HG03457 (cell line): Measurements from ENCODE around the gene LRRN3.

ENCODE experiments used
- ATAC-seq: cut with Tn5 transposase; IDR thresholded peaks from one replicate; pipeline ENCODE4 v1.9.1; 2021; ENCODE audit warnings: moderate number of reproducible peaks; ENCODE audit not compliant: unreplicated experiment

LRRN3 gene

DNA sequence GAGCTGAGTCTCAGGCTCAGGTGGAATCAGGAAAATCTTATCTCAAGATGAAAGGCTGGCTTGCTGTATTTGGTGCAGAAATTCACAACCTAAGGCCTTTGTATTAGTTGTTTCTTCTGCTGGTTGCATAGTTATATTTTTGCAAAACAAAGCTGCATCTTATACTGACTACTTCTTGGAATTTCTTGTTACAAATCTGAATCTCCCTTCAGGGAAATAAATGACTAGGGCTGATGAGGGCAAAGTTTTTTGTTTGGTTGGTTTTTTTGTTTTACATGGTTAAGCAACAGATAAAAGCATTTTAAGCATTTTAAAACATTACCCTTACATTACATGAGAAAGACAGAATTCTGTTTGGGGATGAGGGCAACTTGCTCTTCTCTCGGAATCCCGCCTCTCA is 13.9 kb upstream of the LRRN3 start:
- no peak for ATAC-seq

- ATAC-seq, result no peak
Observed at GRCh38 chr7:111080495-111081105, 10.3 kb upstream of the LRRN3 start.

GRCh38 chr7:111081546-111082267 is 9.2 kb upstream of the LRRN3 start:
- no peak for ATAC-seq

DNA sequence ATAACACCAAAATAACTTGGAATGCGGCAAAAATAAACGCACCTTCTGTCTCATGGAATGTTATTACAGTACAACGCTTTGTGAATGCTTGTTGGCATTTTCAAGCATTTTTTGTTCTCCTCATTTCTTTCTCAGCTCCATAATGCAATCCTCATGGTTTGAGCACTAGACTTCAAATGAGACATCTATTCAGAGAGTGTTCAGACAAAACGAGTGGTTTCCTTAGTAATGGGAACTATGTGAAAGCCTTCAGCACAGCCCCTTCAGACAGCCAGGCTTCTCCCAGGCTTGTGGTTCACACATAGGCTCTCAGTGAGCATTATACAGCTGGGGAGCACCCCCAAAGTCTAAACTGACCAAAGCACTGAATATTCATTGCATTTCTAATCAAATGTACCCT is 8.6 kb upstream of the LRRN3 start:
- ATAC-seq, result no peak

DNA sequence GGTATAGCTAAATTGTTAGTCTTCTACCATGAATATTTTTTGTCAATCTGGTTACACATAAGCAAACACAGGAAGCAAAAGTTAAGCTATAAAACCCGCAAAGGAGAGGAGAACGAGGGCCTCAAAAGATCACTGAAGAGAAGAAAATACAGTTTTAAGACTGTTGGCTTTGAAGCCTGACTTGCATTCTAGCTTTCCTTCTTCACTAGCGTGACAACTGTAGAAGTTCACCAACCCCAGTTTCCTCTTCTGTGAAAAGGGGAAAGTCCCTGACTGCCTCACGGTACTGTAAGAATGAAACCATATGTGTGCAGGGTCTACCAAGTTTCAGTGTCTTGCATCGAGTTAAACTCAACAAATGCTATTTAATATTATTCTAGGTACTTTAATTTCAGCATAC is 7.5 kb upstream of the LRRN3 start:
- peak; percentile 96 for ATAC-seq

DNA sequence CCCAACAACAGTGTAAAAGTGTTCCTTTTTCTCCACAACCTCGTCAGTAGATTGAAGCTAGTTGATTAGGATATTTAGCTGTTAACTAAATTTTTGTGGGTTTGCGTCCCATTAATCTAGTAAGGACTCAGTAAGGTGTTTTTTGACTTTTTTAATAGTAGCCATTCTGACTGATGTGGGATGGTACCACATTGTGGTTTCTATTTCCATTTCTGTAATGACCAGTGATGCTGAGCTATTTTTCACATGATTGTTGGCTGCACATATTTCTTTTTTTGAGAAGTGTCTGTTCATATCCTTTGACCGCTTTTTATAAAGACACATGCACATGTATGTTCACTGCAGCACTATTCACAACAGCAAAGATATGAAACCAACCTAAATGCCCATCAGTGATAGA is 5.6 kb upstream of the LRRN3 start:
- no peak for ATAC-seq

DNA sequence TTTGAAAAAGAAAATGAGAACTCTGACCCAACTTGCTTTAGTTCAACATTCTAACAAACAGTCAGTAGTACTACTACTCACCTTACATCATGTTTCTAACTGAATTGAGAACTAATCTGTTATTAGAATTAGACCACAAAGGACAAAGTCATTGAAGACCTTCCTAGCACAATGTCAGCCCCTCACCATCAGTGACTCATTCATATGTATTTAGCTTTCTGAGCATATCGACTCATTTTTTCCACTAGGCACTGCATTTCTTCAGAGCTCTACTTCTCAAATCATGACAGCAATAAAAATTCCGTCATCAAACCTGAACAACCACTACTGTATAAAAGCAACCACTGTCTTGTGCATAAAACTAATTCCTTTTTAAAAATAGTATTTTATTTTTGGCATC is 4.4 kb upstream of the LRRN3 start:
- ATAC-seq, result no peak

- ATAC-seq, result no peak
Observed at GRCh38 chr7:111088328-111088727, 2.6 kb upstream of the LRRN3 start.

GRCh38 chr7:111089822-111090426 is 1.0 kb upstream of the LRRN3 start:
- no peak for ATAC-seq

DNA sequence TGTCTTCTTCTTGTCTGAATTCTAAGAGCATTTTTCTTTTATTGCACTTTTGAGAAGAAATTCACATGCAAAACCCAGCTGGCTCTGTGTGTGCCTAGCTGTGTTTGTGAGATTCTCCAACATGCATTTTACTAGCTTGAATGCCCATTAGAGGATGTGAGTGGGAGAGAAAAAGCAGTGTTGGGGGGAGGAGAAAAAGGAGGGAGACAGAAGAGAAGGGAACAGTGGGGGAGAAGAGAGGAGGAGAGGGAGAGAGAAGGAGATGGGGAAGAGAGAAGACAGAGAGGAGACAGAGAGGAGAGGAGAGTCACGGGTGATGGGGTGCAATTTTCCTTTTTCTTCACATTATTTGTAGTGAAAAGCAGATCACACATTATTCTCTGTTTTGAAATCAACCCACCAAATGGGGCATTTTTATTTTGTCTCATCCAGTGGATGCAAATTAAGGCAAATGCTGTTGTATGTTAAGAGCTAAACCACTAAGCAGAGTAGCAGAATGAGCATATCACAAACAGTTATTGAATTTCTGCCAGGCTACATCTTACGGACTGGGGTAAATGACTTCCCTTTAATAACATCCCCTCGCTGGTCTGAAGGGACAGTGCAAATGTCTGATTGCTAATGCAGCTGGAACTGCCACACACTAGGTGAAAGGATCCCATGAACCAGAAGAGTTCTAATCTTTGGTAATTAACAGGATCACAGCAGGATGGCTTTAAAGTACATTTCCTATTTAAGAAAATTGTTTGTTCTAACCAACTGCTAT is 849 bp downstream of the LRRN3 start:
- no peak for ATAC-seq

DNA sequence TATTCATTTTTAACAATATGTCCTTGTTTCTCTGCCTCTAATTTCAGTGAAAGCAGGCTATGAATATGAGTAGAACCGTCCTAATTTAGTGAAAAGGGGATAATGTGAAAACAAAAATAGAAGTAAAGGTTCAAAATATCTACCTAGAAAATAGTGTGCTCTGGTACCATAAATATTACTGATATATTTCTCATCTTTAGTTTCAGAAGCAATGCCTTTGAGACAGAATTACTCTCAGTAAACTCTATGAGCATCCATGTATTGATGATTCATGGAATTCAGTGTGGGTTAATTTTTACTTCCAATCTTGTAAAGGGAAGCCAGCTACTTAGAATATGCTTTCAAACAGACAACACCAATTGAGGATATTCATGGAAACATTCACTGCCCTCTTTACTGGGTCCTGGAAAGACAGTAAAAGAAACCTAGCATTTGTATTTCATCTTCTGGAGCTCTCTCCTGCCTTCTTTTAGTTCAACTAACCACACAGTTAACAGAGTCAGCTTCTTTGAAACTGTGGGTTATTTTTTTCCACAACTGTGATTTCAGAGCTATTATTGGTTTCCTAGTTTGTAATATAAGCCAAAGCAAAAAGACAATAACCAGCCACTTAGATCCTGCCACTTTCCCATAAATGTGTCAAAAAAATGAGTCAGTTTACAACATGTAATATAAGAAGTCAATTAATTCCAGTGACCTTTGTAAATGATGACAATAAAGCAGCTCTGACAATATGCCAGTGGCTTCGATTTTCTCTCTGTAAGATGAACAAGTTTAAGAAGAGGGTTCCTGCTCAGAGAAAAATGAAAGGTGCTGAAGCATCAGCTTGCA is 1.7 kb downstream of the LRRN3 start:
- peak; percentile 52 for ATAC-seq

DNA sequence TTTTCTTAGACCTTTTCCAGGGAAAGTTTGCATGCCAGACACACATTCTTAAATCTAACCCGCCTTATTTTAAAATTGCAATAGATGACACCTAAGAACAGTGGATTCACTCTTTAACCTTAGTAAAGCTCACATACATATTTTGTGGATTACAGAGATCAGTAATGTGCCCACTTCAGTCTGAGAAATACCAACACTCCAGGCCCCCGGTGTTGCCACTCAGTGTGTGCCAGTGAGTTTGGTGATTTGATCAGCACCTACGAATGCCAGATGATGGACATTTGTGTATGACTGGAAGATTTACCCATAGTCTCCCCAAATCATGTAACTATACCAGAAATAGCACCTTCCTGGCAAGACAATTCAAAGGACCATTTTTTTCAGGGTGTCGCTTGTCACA is 2.6 kb downstream of the LRRN3 start:
- ATAC-seq, result no peak

DNA sequence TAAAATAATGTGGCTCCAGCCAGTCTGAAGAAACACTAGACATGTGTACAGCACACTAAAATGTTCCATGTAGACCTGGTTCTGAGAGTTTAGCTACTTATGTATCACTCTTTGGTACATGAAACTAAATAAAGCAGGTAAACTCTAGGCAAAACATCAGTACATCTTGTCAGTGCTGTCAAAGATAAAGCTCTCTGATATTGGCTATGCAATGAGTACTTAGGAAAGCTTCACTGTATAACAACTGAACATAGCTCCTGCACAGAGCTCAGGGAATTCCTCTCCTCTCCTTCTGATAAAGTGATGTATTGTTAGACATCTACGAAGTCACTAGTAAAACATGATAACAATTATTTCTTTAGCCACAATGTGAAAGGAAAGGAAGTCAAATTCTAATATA is 3.5 kb downstream of the LRRN3 start:
- ATAC-seq, result no peak

DNA sequence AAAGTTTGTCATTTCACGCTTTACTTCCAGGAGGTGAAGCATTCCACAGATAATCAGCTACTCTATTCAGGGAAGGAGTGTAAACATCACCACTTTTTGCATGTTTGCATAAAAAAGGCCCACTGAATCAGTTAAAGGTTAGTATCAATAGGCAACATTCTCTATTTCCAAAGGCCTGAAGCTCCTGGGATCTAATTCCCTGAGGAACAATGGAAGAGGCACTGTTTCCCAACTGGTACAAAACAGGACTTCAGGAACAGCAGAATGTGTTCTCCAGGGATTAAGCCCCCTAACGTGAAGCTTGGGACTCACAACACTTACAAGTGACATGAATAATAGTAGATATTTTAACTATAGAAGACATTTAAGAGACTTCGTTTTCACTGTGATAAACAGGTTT is 6.1 kb downstream of the LRRN3 start:
- ATAC-seq, result no peak

DNA sequence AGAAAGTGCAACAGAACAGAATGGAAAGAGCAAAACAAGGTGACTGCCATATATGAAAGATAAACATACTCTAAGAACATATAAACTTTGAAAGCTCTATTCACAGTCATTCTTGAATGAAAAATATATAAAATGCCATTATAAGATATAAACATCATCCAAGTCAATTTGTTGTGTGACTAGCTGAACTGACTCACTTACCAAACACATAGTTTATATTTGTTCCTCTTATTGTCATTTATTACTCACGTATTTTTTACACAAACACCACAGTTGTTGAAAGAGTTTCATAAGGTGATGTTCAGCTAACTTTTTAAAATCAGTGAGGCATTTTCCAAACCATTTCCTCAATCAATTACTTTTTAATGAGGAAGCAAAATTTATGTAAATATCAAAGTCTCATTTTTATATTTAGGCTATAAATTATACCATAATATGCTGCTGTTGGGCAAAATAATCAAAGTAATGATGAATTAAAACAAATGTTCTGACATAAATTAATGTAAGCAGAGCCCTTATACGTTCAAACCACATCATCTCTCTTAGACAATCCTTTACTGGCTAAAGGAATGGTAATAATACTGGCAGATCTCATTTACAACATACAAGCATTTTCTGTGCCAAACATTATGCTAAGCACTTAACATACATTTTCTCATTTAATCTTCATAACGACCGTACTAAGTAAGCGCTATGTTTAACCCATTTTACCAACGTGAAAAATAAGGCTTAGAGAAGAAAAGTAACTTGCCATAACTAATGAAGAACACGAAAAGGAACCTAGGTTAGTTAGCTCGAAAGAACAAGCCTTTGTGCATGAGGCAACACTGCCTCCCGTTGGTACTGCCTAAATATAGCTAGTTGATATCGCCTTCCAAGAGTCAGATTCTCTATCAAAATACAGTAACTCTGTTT is 7.3 kb downstream of the LRRN3 start:
- peak; percentile 86 for ATAC-seq

DNA sequence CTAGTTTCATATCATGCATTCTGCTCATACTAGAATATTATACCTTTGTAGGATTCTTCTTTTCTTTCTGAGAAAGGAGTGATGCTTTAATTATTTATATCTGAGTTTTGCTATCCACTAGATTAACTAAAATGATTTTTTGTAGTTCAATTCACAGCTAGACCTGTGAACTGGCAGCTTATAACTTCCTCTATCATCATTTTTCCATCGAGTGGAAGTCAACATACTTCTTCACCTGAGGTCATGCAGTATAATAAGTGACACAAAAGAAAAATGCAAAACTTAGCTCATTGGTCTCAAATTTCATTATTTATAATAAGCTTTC is 8.0 kb downstream of the LRRN3 start:
- ATAC-seq, result no peak

DNA sequence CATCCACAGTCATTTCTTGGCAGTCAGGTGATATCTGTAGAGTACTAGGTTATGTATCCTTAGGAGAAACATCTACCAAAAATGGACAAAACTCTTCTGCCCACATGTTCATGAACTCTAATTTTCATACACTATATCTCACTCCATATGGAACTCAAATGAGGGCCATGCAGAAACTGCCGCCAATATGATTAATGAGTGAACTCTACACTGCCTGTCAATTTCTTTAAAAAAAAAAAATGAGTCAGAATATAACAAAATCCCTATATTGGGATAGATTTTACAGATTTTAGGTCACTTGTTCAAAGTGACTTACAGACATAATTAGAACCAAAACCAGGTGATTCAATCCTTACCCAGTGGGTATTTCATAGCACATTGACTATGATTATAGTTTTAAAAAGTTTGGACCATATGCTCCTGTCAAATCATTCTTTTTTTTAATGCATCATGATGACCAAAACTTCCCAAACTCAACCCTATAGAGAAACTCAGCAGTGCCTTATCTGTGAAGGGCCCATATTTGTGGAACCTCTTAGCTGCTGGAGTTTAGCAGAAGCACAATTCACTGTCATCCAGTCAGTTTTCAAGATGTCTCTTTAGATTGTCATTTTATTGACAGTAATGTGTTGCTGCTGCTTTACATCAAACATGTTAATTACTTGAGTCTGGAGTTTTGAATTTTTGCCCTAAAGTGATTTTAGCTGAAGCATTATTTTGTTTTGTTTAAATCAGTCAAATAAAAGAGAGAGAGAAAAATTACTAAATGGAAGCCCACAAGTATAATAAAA is 11.1 kb downstream of the LRRN3 start:
- ATAC-seq, result no peak

DNA sequence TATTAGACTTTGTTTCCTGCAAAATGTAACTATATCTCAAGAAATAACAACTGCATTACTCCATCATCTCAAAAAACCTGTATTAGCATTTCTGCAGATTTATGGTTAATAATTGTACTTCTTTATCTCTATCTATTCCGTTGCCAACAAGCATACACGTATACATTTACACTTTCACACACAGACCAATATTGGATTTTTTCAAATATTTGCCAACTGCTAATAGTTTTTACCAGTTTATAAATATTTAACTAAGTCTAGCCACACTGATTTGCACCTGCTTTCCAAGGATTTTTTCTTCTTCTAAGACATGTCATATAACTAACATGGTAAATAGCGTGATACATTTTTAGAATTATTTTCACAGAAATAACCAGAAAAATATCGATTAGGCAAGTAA is 12.2 kb downstream of the LRRN3 start:
- no peak for ATAC-seq

DNA sequence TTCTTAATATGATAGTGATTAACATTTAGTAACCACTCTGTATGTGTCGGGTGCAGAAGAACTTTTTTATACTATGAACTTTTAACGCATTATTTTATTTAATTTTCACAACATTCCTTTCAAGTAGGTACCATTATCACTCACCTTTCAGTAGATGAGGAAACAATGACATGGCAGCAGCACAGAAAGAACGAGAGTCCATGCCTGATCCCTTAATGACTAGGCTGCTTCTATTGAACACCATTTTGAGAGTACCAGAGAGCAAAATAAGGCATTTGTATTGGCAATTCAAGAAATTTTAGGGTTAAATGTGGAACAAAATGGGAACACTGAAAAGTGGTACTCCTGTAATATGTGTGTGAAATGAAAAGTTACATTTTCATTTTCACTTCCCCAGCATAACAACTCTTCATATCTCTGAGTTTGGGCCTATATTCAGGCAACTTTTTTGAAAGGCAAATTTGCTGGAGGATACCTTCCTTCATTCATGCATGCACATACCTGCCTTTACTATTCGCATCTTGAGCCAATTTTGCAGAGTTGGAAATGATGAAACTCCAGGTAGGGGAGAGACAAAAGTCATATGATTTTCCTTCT is 12.8 kb downstream of the LRRN3 start:
- peak; percentile 53 for ATAC-seq
